ENCODE measurements around the gene PMS1.

PMS1 gene

GRCh38 chr2:189798312-189799029 lies 14.2 kb downstream of the PMS1 start:
- Histone ChIP-seq H3K27me3 (ENCODE audit: insufficient read depth, poor library complexity, severe bottlenecking) (no peaks in the 10 kb centered on the region), H3K4me3 (replicated peaks; ENCODE audit: insufficient read depth, low read length) (no peak overlapping the region), H3K27ac (replicated peaks) (no peak overlapping the region)
- DNase-seq (ENCODE audit: low read depth in 1 of 2, low spot score in 1 of 2), result peak in 1 of 2 experiments; percentile 9
- TF ChIP-seq GABPA (IDR thresholded peaks at IDR 0.05; ENCODE audit: low read depth), result no peak
- peak; percentile 62; the same call in 1 of the 2 replicates for TF ChIP-seq SPI1 (IDR thresholded peaks at IDR 0.05; ENCODE audit: borderline replicate concordance, low read depth)
- TF ChIP-seq CTCF (IDR thresholded peaks at IDR 0.05; ENCODE audit: insufficient read depth, low read length), result peak; percentile 25
- TF ChIP-seq REST (IDR thresholded peaks at IDR 0.05; ENCODE audit: insufficient replicate concordance, low read depth), result peak; percentile 85

- Histone ChIP-seq H3K27me3 (ENCODE audit: insufficient read depth, poor library complexity, severe bottlenecking) (no peaks in the 10 kb centered on the region), H3K4me3 (replicated peaks; ENCODE audit: insufficient read depth, low read length) (no peak overlapping the region), H3K27ac (replicated peaks) (no peak overlapping the region)
- no peak for TF ChIP-seq REST (IDR thresholded peaks at IDR 0.05; ENCODE audit: insufficient replicate concordance, low read depth)
- TF ChIP-seq SPI1 (IDR thresholded peaks at IDR 0.05; ENCODE audit: borderline replicate concordance, low read depth), result no peak
- no peak for TF ChIP-seq GABPA (IDR thresholded peaks at IDR 0.05; ENCODE audit: low read depth)
- no peak for DNase-seq (ENCODE audit: low read depth in 1 of 2, low spot score in 1 of 2)
These were observed 14.7 kb downstream of the PMS1 start for GRCh38 chr2:189799030-189799331.

GRCh38 chr2:189799531-189799930 lies 15.3 kb downstream of the PMS1 start:
- DNase-seq (ENCODE audit: low read depth in 1 of 2, low spot score in 1 of 2), result no peak
- H3K4me3 ChIP-seq (replicated peaks; ENCODE audit: insufficient read depth, low read length), result no peak overlapping the region
- no peak overlapping the region for H3K27ac ChIP-seq (replicated peaks)
- TF ChIP-seq GABPA (IDR thresholded peaks at IDR 0.05; ENCODE audit: low read depth) (no peak), SPI1 (IDR thresholded peaks at IDR 0.05; ENCODE audit: borderline replicate concordance, low read depth) (no peak), REST (IDR thresholded peaks at IDR 0.05; ENCODE audit: insufficient replicate concordance, low read depth) (no peak), CTCF (IDR thresholded peaks at IDR 0.05; ENCODE audit: insufficient read depth, low read length) (no peak), POLR2AphosphoS5 (IDR thresholded peaks at IDR 0.05; ENCODE audit: low read depth) (no peak)
- H3K27me3 ChIP-seq (ENCODE audit: insufficient read depth, poor library complexity, severe bottlenecking), result no peaks in the 10 kb centered on the region
